Naive thymus-derived CD4-positive, alpha-beta T cell (primary cell): Measurements from ENCODE around the gene TSEN54. TPM values are rescaled to one million over a fixed set of nuclear protein-coding genes. Genes with fewer than 3 reads are reported as not detected.

Experiments used
- ATAC-seq: fragments of 150-1000 bp; cut with Tn5 transposase; 2 replicates; pipeline ENCODE4 v1.10.0; 2021; ENCODE audit warnings: mild to moderate bottlenecking, moderate library complexity
- CTCF ChIA-PET: fragments of 350-600 bp; sonication (Branson Sonifier 250); formaldehyde crosslinking; loops from one replicate; lab custom pipeline; 2021; ENCODE audit warnings: antibody characterized with exemption; lab: Charles Lee
- POLR2A ChIA-PET: fragments of 350-600 bp; sonication (Branson Sonifier 250); formaldehyde crosslinking; loops from one replicate; lab custom pipeline; 2021; ENCODE audit warnings: antibody characterized with exemption, inconsistent platforms; lab: Charles Lee
- DNase-seq, 9 donors: peaks; one replicate each; pipeline versions ENCODE4 v3.0.0 to v3.0.0-alpha.2; 2020 to 2022; ENCODE audit warnings: mixed read lengths in 1 of 9
- H3K27ac ChIP-seq: one replicate; pipeline ENCODE4 v1.7.0; 2013; ENCODE audit warnings: mild to moderate bottlenecking, low read depth, low read length, moderate library complexity
- H3K27me3 ChIP-seq, 2 donors: one replicate each; pipeline ENCODE4 v1.7.0; 2013; ENCODE audit warnings: low read length in 2 of 2, mild to moderate bottlenecking in 2 of 2, moderate library complexity in 2 of 2; ENCODE audit not compliant: control insufficient read depth in 2 of 2, insufficient read depth in 2 of 2
- H3K36me3 ChIP-seq, 3 experiments: 1 replicate in 2 of 3; 2 replicates in 1 of 3; pipeline ENCODE4 v1.7.0; 2013; ENCODE audit warnings: low read length in 3 of 3, mild to moderate bottlenecking in 3 of 3, moderate library complexity in 1 of 3; ENCODE audit not compliant: insufficient read depth in 3 of 3, control insufficient read depth in 2 of 3
- H3K4me1 ChIP-seq, 2 donors: one replicate each; pipeline ENCODE4 v1.7.0; 2013; ENCODE audit warnings: low read length in 2 of 2, mild to moderate bottlenecking in 2 of 2, moderate library complexity in 1 of 2; ENCODE audit not compliant: control insufficient read depth in 2 of 2, insufficient read depth in 2 of 2
- H3K4me3 ChIP-seq: 2 replicates; pipeline ENCODE4 v1.7.0; 2013; ENCODE audit warnings: mild to moderate bottlenecking, low read length
- H3K9me3 ChIP-seq, 3 experiments: 1 replicate in 2 of 3; 2 replicates in 1 of 3; pipeline ENCODE4 v1.7.0; 2013; ENCODE audit warnings: low read length in 3 of 3; ENCODE audit not compliant: control insufficient read depth in 2 of 3
- H3K27ac Mint-ChIP-seq, 9 donors: one replicate each; pipeline ENCODE4 v1.8.0; 2020 to 2022; ENCODE audit warnings: mixed read lengths in 9 of 9, mild to moderate bottlenecking in 8 of 9, moderate library complexity in 5 of 9, inconsistent platforms in 2 of 9
- H3K27me3 Mint-ChIP-seq, 5 donors: one replicate each; pipeline ENCODE4 v1.8.0; 2021 to 2022; ENCODE audit warnings: mixed read lengths in 5 of 5, mild to moderate bottlenecking in 1 of 5
- H3K36me3 Mint-ChIP-seq, 5 donors: one replicate each; pipeline ENCODE4 v1.8.0; 2020 to 2022; ENCODE audit warnings: mixed read lengths in 5 of 5, mild to moderate bottlenecking in 3 of 5, inconsistent platforms in 1 of 5
- H3K4me1 Mint-ChIP-seq, 7 donors: one replicate each; pipeline ENCODE4 v1.8.0; 2020 to 2022; ENCODE audit warnings: mixed read lengths in 7 of 7, mild to moderate bottlenecking in 3 of 7, inconsistent platforms in 1 of 7
- H3K4me3 Mint-ChIP-seq, 10 donors: one replicate each; pipeline ENCODE4 v1.8.0; 2020 to 2022; ENCODE audit warnings: mild to moderate bottlenecking in 10 of 10, mixed read lengths in 10 of 10, moderate library complexity in 6 of 10, inconsistent platforms in 2 of 10
- H3K9me3 Mint-ChIP-seq, 11 donors: one replicate each; pipeline ENCODE4 v1.8.0; 2020 to 2022; ENCODE audit warnings: mixed read lengths in 11 of 11, mild to moderate bottlenecking in 4 of 11, inconsistent platforms in 1 of 11, moderate library complexity in 1 of 11
- intact Hi-C, 2 donors: fragments of 100-400 bp; cut with micrococcal nuclease; formaldehyde crosslinking; loops; one replicate each; pipeline ENCODE4 v1.15.1; 2023
- polyA plus RNA-seq, 2 donors: library from polyadenylated mRNA; unstranded; fragments of 300-500 nt; fragmentation: Illumina TruSeq; gene quantifications; one replicate each; pipeline ENCODE4 v1.2.3, GENCODE V29; 2021
- total RNA-seq, 6 experiments: library from RNA in 5 of 6; stranded (reverse) in 5 of 6; gene quantifications; 1 replicate in 5 of 6; 2 replicates in 1 of 6; pipeline ENCODE4 v1.2.3 and lab custom pipeline; 2021 to 2026

The TSEN54 gene
- total and polyA plus RNA-seq, 7 experiments from 2014 or later: 36.2 to 85.0 (median 56.7) TPM

GRCh38 chr17:75524269-75524969 is 8.1 kb downstream of the TSEN54 start:
- ChIA-PET POLR2A (interaction anchor here (0.6 to 2.1 kb wide), 12 partner anchors 8 to 253 kb away, joined by 3 to 19 read pairs (median 4); partner anchors contain the start of genes GRB2, MYO15B, SLC25A19 and TSEN54), CTCF (interaction anchor here (0.6 to 1.5 kb wide), 5 partner anchors 8 to 732 kb away, joined by 3 to 5 read pairs (median 3); partner anchors contain the start of gene TSEN54)
- Histone ChIP-seq H3K36me3 (peaks cover 3 to 37% (median 3%) of the 10 kb centered on the region in 3 experiments), H3K4me3 (peak overlapping the region; percentile 75), H3K9me3 (no peaks in the 10 kb centered on the region), H3K4me1 (peaks cover 6 to 11% of the 10 kb centered on the region in 2 donors), H3K27ac (peak overlapping the region; percentile 67), H3K27me3 (no peaks in the 10 kb centered on the region)
- intact Hi-C loops: loop anchor here in 1 of 2 donors (2.0 kb wide), 5 partner anchors 120 to 652 kb away; partner anchors contain the start of genes FDXR, GRB2, SLC25A19 and SUMO2
- Mint-ChIP-seq H3K27me3 (peaks cover 0 to 11% (median 0%) of the 10 kb centered on the region in 5 donors), H3K4me1 (peaks cover 0 to 24% (median 16%) of the 10 kb centered on the region in 7 donors), H3K36me3 (peaks cover 0 to 9% (median 3%) of the 10 kb centered on the region in 5 donors), H3K4me3 (peak overlapping the region; percentile 33 to 86 (median 72)), H3K27ac (peak overlapping the region in 7 of 9 donors; percentile 45 to 74 (median 53)), H3K9me3 (no peaks in the 10 kb centered on the region)
- no peak for ATAC-seq
- no peak for DNase-seq

DNA sequence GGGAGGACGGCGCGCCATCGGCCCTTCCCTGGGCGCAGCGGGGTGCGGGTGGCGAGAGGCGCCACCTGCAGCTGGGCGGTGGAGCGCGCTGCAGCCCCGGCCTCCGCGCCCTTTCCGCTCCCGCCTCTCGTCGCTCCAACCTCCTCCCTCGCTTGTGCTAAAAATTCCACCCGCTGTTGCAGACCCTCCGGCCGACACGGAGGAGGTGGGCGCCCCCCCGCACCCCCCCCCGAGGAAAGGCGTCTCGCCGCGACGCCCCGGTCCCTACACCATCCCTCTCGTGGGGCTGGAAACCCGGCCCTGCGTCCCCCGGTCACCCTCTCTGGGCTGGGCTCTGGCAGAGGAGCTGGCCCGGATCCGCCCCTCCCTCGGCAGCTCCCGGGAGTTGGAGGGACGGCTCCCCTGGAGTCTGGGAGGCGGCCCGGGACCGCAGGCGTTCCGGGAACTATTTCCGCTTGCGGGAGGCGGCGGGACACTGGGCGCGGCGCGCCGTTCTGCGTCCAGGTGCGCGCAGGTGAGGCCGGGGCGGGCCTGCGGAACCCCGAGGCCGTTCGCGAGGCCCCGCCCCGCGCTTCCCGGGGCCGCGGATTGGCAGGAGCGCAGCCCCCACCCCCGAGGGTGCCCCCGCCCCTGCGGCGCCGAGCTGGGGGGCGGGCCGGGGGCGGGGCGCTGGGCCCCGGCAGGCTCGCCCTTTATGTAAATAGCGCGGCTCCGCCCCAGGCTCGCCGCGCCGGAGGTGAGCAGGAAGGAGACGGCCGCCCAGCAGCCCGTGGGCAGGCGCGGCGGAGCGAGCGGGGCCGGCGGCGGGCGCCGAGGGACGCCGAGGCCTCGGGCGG is 8.9 kb downstream of the TSEN54 start, which contains the start of gene LLGL2:
Gene LLGL2, plus strand, starts transcription at position 728 of the 836 bp plus-strand sequence. CDS start 17,730 bp downstream, outside the sequence.
- DNase-seq (peak; percentile 82 to 91 (median 89)), ATAC-seq (peak; percentile 98)
- CTCF ChIA-PET: interaction anchor here (0.6 to 1.5 kb wide), 5 partner anchors 9 to 408 kb away, joined by 3 to 5 read pairs (median 3); partner anchors contain the start of gene TSEN54
- H3K9me3 ChIP-seq: no peaks in the 10 kb centered on the region
- H3K4me3 Mint-ChIP-seq: peak within 1 kb of the TSS; percentile 76 to 86 (median 82)
- H3K4me3 ChIP-seq: peak within 1 kb of the TSS; percentile 75
- no peaks in the 10 kb centered on the region for H3K27me3 ChIP-seq
- H3K4me1 ChIP-seq: peaks cover 6 to 7% of the 10 kb centered on the region in 2 donors
- H3K9me3 Mint-ChIP-seq: no peaks in the 10 kb centered on the region
- POLR2A ChIA-PET: interaction anchor here (0.6 to 2.1 kb wide), 11 partner anchors 9 to 330 kb away, joined by 3 to 19 read pairs (median 3); partner anchors contain the start of genes GRB2, MIF4GD, MYO15B and TSEN54
- H3K36me3 ChIP-seq: peaks cover 0 to 30% (median 0%) of the 10 kb centered on the region in 3 experiments
- peak within 1 kb of the TSS; percentile 67 for H3K27ac ChIP-seq
- peaks cover 0 to 5% (median 3%) of the 10 kb centered on the region in 5 donors for H3K36me3 Mint-ChIP-seq
- H3K27me3 Mint-ChIP-seq: peaks cover 0 to 11% (median 0%) of the 10 kb centered on the region in 5 donors
- H3K4me1 Mint-ChIP-seq: peaks cover 0 to 20% (median 16%) of the 10 kb centered on the region in 7 donors
- intact Hi-C loops: loop anchor here (1.0 to 5.0 kb wide), 13 partner anchors 9 to 652 kb away; partner anchors contain the start of genes TSEN54 (in 2 of the 2), FDXR (in 1 of the 2), GGA3 (in 1 of the 2) and GRB2 (in 1 of the 2)
- peak within 1 kb of the TSS in 7 of 9 donors; percentile 45 to 74 (median 59) for H3K27ac Mint-ChIP-seq

- ChIA-PET CTCF (interaction anchor here (0.6 to 1.5 kb wide), 4 partner anchors 9 to 116 kb away, joined by 3 to 5 read pairs (median 4); partner anchors contain the start of gene TSEN54), POLR2A (interaction anchor here (0.7 to 2.1 kb wide), 10 partner anchors 8 to 255 kb away, joined by 3 to 19 read pairs (median 4); partner anchors contain the start of genes GRB2, MIF4GD, MYO15B and TSEN54)
- Mint-ChIP-seq H3K27ac (peak overlapping the region in 3 of 9 donors; percentile 21 to 59 (median 33)), H3K4me3 (peak overlapping the region; percentile 76 to 86 (median 82)), H3K36me3 (peaks cover 0 to 4% (median 3%) of the 10 kb centered on the region in 5 donors), H3K27me3 (peaks cover 0 to 11% (median 0%) of the 10 kb centered on the region in 5 donors), H3K9me3 (no peaks in the 10 kb centered on the region), H3K4me1 (peaks cover 0 to 20% (median 16%) of the 10 kb centered on the region in 7 donors)
- Histone ChIP-seq H3K9me3 (no peaks in the 10 kb centered on the region), H3K4me1 (peaks cover 6 to 7% of the 10 kb centered on the region in 2 donors), H3K4me3 (peak overlapping the region; percentile 62), H3K27ac (peak overlapping the region; percentile 22), H3K36me3 (peaks cover 0 to 26% (median 0%) of the 10 kb centered on the region in 3 experiments), H3K27me3 (no peaks in the 10 kb centered on the region)
- ATAC-seq: no peak
- DNase-seq: no peak
- intact Hi-C loops: loop anchor here (1.0 to 5.0 kb wide), 13 partner anchors 9 to 653 kb away; partner anchors contain the start of genes TSEN54 (in 2 of the 2), FDXR (in 1 of the 2), GGA3 (in 1 of the 2) and GRB2 (in 1 of the 2)
These were observed 9.7 kb downstream of the TSEN54 start for GRCh38 chr17:75525806-75526554.

DNA sequence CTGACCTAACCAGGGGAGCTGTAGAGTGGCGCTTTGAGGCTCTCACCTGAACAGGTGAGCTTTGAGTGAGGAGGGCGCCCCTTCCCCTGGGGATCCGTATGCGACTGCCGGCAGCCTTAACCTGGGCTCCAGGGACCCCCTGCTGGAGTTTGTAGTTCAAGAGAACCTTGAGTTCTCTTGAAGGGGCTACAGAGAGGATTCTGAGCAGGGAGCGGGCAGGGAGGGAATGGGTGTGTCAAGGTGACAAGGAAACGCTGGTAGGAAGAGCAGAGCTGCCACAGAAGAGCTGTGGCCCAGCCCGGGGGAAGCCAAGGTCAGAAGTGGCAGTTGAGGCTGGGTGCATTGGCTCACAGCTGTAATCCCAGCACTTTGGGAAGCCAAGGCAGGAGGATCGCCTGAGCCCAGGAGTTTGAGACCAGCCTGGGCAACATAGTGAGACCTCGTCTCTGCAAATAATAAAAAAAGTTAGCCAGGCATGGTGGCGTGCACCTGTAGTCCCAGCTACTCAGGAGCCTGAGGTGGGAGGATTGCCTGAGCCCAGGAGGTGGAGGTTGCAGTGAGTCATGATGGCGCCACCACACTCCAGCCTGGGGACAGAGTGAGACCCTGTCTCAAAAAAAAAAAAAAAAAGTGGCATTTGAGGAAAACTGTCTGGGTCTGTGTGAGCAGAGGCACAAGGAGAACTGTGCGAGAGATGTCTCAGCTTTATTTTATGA is 10.4 kb downstream of the TSEN54 start:
- H3K9me3 ChIP-seq: no peaks in the 10 kb centered on the region
- H3K4me3 ChIP-seq: peak overlapping the region; percentile 62
- ChIA-PET CTCF (interaction anchor here (0.6 to 1.2 kb wide), 7 partner anchors 10 to 687 kb away, joined by 3 to 4 read pairs (median 3); partner anchors contain the start of gene TSEN54), POLR2A (interaction anchor here (0.6 to 2.0 kb wide), 7 partner anchors 8 to 85 kb away, joined by 3 to 8 read pairs (median 4); partner anchors contain the start of gene TSEN54)
- peaks cover 6 to 7% of the 10 kb centered on the region in 2 donors for H3K4me1 ChIP-seq
- H3K27me3 ChIP-seq: no peaks in the 10 kb centered on the region
- intact Hi-C loops: loop anchor here in 1 of 2 donors (5.0 kb wide), 1 partner anchor 46 kb away; no protein-coding TSS in a partner anchor
- peaks cover 0 to 18% (median 0%) of the 10 kb centered on the region in 3 experiments for H3K36me3 ChIP-seq
- ATAC-seq (no peak), DNase-seq (no peak)
- H3K36me3 Mint-ChIP-seq: peaks cover 0 to 3% (median 0%) of the 10 kb centered on the region in 5 donors
- H3K9me3 Mint-ChIP-seq: no peaks in the 10 kb centered on the region
- H3K4me1 Mint-ChIP-seq: peaks cover 0 to 20% (median 13%) of the 10 kb centered on the region in 7 donors
- peak overlapping the region; percentile 73 to 86 (median 81) for H3K4me3 Mint-ChIP-seq
- peak overlapping the region in 4 of 9 donors; percentile 14 to 59 (median 27) for H3K27ac Mint-ChIP-seq
- no peak overlapping the region for H3K27ac ChIP-seq
- peaks cover 0 to 11% (median 0%) of the 10 kb centered on the region in 5 donors for H3K27me3 Mint-ChIP-seq
